ENCODE data around the gene MXD3.

Gene MXD3

DNA sequence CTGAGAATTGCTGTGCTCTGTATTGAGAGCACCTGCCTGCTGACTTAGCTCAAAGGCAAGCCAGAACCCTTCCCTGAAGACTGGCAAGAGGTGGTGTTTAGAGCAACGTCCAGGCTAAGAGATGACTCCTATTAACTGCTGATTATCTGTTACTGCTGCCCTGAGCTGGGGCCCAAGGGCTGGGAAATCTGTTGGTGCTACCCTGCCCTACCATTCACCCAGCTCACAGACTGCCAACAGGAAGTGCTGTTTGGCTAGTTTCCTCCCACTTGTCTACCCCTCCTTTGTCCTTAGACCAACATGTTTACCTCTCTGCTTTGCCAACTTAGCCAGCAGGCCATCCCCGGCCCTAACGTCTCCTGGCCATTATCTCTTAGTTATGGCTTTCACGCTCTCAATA lies 15.1 kb downstream of the MXD3 start:
- TF ChIP-seq ESRRG (CRISPR knock-in tag; IDR thresholded peaks at IDR 0.05) (no peak), ZNF70 (CRISPR knock-in tag; IDR thresholded peaks at IDR 0.05) (no peak), RARB (CRISPR knock-in tag; IDR thresholded peaks at IDR 0.05) (no peak), BACH2 (CRISPR knock-in tag; IDR thresholded peaks at IDR 0.05; ENCODE audit: borderline replicate concordance) (no peak), ISL1 (CRISPR knock-in tag; IDR thresholded peaks at IDR 0.05) (no peak)
- TF ChIP-seq, protein P1, sequence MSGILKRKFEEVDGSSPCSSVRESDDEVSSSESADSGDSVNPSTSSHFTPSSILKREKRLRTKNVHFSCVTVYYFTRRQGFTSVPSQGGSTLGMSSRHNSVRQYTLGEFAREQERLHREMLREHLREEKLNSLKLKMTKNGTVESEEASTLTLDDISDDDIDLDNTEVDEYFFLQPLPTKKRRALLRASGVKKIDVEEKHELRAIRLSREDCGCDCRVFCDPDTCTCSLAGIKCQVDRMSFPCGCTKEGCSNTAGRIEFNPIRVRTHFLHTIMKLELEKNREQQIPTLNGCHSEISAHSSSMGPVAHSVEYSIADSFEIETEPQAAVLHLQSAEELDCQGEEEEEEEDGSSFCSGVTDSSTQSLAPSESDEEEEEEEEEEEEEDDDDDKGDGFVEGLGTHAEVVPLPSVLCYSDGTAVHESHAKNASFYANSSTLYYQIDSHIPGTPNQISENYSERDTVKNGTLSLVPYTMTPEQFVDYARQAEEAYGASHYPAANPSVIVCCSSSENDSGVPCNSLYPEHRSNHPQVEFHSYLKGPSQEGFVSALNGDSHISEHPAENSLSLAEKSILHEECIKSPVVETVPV (CRISPR knock-in tag; IDR thresholded peaks at IDR 0.05): no peak
- ATAC-seq: no peak

DNA sequence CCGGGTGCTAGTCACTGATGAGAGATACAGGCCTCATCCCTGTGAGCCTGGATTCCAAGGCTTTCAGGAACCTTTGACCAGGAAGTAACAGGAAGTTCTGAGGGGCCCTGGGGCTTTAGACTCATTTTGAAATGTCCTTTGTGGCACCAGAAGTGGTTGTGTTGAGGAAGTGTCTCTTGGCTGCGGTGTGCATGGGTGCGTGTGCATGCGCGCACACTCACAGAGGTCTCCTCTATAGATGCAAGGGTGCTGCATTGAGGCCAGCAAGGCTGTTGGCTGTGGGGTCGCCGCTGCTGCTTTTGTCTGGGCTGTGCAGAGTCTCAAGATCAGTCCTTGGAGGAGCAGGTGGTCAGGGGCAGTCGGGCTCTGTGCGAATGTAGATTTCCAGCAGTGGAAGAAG lies 15.8 kb downstream of the MXD3 start:
- no peak for ATAC-seq
- no peak for TF ChIP-seq ESRRG (CRISPR knock-in tag; IDR thresholded peaks at IDR 0.05)
- no peak for TF ChIP-seq ARNTL (CRISPR knock-in tag; IDR thresholded peaks at IDR 0.05; ENCODE audit: borderline replicate concordance, low read depth)
- TF ChIP-seq, protein P2, sequence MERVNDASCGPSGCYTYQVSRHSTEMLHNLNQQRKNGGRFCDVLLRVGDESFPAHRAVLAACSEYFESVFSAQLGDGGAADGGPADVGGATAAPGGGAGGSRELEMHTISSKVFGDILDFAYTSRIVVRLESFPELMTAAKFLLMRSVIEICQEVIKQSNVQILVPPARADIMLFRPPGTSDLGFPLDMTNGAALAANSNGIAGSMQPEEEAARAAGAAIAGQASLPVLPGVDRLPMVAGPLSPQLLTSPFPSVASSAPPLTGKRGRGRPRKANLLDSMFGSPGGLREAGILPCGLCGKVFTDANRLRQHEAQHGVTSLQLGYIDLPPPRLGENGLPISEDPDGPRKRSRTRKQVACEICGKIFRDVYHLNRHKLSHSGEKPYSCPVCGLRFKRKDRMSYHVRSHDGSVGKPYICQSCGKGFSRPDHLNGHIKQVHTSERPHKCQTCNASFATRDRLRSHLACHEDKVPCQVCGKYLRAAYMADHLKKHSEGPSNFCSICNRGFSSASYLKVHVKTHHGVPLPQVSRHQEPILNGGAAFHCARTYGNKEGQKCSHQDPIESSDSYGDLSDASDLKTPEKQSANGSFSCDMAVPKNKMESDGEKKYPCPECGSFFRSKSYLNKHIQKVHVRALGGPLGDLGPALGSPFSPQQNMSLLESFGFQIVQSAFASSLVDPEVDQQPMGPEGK (CRISPR knock-in tag; IDR thresholded peaks at IDR 0.05; ENCODE audit: borderline replicate concordance): no peak
- no peak for TF ChIP-seq GLIS3 (CRISPR knock-in tag; IDR thresholded peaks at IDR 0.05)
- no peak for TF ChIP-seq RARB (CRISPR knock-in tag; IDR thresholded peaks at IDR 0.05)
- TF ChIP-seq, protein P3, sequence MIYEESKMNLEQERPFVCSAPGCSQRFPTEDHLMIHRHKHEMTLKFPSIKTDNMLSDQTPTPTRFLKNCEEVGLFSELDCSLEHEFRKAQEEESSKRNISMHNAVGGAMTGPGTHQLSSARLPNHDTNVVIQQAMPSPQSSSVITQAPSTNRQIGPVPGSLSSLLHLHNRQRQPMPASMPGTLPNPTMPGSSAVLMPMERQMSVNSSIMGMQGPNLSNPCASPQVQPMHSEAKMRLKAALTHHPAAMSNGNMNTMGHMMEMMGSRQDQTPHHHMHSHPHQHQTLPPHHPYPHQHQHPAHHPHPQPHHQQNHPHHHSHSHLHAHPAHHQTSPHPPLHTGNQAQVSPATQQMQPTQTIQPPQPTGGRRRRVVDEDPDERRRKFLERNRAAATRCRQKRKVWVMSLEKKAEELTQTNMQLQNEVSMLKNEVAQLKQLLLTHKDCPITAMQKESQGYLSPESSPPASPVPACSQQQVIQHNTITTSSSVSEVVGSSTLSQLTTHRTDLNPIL (CRISPR knock-in tag; IDR thresholded peaks at IDR 0.05; ENCODE audit: low read depth): no peak
- no peak for TF ChIP-seq ZNF565 (CRISPR knock-in tag; conservative IDR thresholded peaks at IDR 0.05; ENCODE audit: low read depth)
- TF ChIP-seq TCF4 (CRISPR knock-in tag; IDR thresholded peaks at IDR 0.05; ENCODE audit: borderline replicate concordance): no peak
- no peak for TF ChIP-seq CSDC2 (CRISPR knock-in tag; IDR thresholded peaks at IDR 0.05)
- TF ChIP-seq ZFP30 (CRISPR knock-in tag; IDR thresholded peaks at IDR 0.05): no peak
- no peak for TF ChIP-seq OSR1 (CRISPR knock-in tag; IDR thresholded peaks at IDR 0.05)
- TF ChIP-seq, protein P4, sequence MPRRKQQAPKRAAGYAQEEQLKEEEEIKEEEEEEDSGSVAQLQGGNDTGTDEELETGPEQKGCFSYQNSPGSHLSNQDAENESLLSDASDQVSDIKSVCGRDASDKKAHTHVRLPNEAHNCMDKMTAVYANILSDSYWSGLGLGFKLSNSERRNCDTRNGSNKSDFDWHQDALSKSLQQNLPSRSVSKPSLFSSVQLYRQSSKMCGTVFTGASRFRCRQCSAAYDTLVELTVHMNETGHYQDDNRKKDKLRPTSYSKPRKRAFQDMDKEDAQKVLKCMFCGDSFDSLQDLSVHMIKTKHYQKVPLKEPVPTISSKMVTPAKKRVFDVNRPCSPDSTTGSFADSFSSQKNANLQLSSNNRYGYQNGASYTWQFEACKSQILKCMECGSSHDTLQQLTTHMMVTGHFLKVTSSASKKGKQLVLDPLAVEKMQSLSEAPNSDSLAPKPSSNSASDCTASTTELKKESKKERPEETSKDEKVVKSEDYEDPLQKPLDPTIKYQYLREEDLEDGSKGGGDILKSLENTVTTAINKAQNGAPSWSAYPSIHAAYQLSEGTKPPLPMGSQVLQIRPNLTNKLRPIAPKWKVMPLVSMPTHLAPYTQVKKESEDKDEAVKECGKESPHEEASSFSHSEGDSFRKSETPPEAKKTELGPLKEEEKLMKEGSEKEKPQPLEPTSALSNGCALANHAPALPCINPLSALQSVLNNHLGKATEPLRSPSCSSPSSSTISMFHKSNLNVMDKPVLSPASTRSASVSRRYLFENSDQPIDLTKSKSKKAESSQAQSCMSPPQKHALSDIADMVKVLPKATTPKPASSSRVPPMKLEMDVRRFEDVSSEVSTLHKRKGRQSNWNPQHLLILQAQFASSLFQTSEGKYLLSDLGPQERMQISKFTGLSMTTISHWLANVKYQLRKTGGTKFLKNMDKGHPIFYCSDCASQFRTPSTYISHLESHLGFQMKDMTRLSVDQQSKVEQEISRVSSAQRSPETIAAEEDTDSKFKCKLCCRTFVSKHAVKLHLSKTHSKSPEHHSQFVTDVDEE (CRISPR knock-in tag; IDR thresholded peaks at IDR 0.05): no peak
- TF ChIP-seq BACH2 (CRISPR knock-in tag; IDR thresholded peaks at IDR 0.05; ENCODE audit: borderline replicate concordance): no peak
- TF ChIP-seq, protein P1 (CRISPR knock-in tag; IDR thresholded peaks at IDR 0.05): no peak

DNA sequence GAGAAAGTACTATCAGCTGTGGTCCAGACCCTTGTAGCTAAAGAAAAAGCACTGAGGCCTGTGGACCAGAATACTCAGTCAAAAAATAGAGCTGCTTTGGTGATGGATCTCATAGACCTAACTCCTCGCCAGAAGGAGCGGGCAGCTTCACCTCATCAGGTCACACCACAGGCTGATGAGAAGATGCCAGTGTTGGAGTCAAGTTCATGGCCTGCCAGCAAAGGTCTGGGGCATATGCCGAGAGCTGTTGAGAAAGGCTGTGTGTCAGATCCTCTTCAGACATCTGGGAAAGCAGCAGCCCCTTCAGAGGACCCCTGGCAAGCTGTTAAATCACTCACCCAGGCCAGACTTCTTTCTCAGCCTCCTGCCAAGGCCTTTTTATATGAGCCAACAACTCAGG lies 17.1 kb downstream of the MXD3 start:
- no peak for ATAC-seq
- no peak for TF ChIP-seq ARNTL (CRISPR knock-in tag; IDR thresholded peaks at IDR 0.05; ENCODE audit: borderline replicate concordance, low read depth)
- no peak for TF ChIP-seq ZC3H10 (CRISPR knock-in tag; IDR thresholded peaks at IDR 0.05)
- TF ChIP-seq, protein P5, sequence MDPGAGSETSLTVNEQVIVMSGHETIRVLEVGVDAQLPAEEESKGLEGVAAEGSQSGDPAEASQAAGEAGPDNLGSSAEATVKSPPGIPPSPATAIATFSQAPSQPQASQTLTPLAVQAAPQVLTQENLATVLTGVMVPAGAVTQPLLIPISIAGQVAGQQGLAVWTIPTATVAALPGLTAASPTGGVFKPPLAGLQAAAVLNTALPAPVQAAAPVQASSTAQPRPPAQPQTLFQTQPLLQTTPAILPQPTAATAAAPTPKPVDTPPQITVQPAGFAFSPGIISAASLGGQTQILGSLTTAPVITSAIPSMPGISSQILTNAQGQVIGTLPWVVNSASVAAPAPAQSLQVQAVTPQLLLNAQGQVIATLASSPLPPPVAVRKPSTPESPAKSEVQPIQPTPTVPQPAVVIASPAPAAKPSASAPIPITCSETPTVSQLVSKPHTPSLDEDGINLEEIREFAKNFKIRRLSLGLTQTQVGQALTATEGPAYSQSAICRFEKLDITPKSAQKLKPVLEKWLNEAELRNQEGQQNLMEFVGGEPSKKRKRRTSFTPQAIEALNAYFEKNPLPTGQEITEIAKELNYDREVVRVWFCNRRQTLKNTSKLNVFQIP (CRISPR knock-in tag; IDR thresholded peaks at IDR 0.05; ENCODE audit: borderline replicate concordance, low read depth): no peak
- TF ChIP-seq ZNF70 (CRISPR knock-in tag; IDR thresholded peaks at IDR 0.05): no peak
- no peak for TF ChIP-seq BACH2 (CRISPR knock-in tag; IDR thresholded peaks at IDR 0.05; ENCODE audit: borderline replicate concordance)
- TF ChIP-seq ZFP30 (CRISPR knock-in tag; IDR thresholded peaks at IDR 0.05): no peak
- TF ChIP-seq ESRRG (CRISPR knock-in tag; IDR thresholded peaks at IDR 0.05): no peak
- TF ChIP-seq, protein P4 (CRISPR knock-in tag; IDR thresholded peaks at IDR 0.05): no peak
- TF ChIP-seq ZFP3 (CRISPR knock-in tag; IDR thresholded peaks at IDR 0.05): no peak
- TF ChIP-seq, protein P1 (CRISPR knock-in tag; IDR thresholded peaks at IDR 0.05): no peak
- TF ChIP-seq ZNF565 (CRISPR knock-in tag; conservative IDR thresholded peaks at IDR 0.05; ENCODE audit: low read depth): no peak
- no peak for TF ChIP-seq SNAI2 (CRISPR knock-in tag; IDR thresholded peaks at IDR 0.05)
